Muscle layer of colon (tissue), 2 donors: ENCODE measurements around the gene THRSP.
"Not testable (repeated sequence)": the region's sequence is repeated elsewhere in the genome, so short reads cannot be mapped to it uniquely, and the experiment has no call there.

Experiments
- H3K27ac ChIP-seq: one replicate; pipeline ENCODE4 v1.7.0; 2013; ENCODE audit warnings: low read depth, mild to moderate bottlenecking, low read length, moderate library complexity
- H3K27me3 ChIP-seq, 2 donors: one replicate each; pipeline ENCODE4 v1.7.0; 2013; ENCODE audit warnings: low read length in 2 of 2, mild to moderate bottlenecking in 2 of 2; ENCODE audit not compliant: insufficient read depth in 2 of 2, control insufficient read depth in 1 of 2
- H3K36me3 ChIP-seq: one replicate; pipeline ENCODE4 v1.7.0; 2013; ENCODE audit warnings: mild to moderate bottlenecking, low read length; ENCODE audit not compliant: insufficient read depth
- H3K4me1 ChIP-seq: one replicate; pipeline ENCODE4 v1.7.0; 2013; ENCODE audit warnings: mild to moderate bottlenecking, low read length; ENCODE audit not compliant: insufficient read depth
- H3K4me3 ChIP-seq, 2 donors: one replicate each; pipeline ENCODE4 v1.7.0; 2013; ENCODE audit warnings: low read length in 2 of 2, low read depth in 1 of 2, mild to moderate bottlenecking in 1 of 2, moderate library complexity in 1 of 2
- H3K9ac ChIP-seq: one replicate; pipeline ENCODE4 v1.7.0; 2013; ENCODE audit warnings: low read length
- H3K9me3 ChIP-seq: one replicate; pipeline ENCODE4 v1.7.0; 2013; ENCODE audit warnings: mild to moderate bottlenecking, low read length
- donor health status: abdominal sarcoma.
- donor health status: Adenocarcinoma of cecum.

Gene THRSP

DNA sequence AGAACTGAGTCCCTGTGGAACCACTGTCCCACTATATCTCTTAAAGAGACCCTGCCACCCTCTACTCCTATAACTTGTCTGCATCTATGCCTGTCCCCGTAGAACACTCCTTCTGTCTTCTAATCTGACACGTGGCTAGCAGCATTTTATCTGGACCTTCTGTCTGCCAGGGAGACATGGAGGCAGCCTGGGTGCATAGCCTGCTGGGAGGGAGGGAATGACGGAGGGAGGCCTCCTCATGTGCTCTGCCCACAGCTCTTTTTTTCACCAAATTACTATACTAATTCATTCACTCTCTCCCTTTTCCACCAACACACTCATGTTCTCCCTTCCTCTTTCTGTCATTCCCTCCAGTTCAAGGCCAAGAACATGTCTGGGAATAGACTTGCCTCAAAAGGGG is 7.6 kb upstream of the THRSP start:
- Histone ChIP-seq H3K36me3 (no peaks in the 10 kb centered on the region), H3K9me3 (no peaks in the 10 kb centered on the region), H3K4me1 (peaks cover 2% of the 10 kb centered on the region), H3K4me3 (no peak overlapping the region), H3K9ac (no peak overlapping the region), H3K27ac (no peak overlapping the region), H3K27me3 (no peaks in the 10 kb centered on the region)

GRCh38 chr11:78057462-78058055 is 6.1 kb upstream of the THRSP start:
- Histone ChIP-seq H3K4me3 (no peak overlapping the region), H3K9me3 (no peaks in the 10 kb centered on the region), H3K27me3 (no peaks in the 10 kb centered on the region), H3K9ac (no peak overlapping the region), H3K4me1 (peaks cover 9% of the 10 kb centered on the region), H3K27ac (no peak overlapping the region), H3K36me3 (no peaks in the 10 kb centered on the region)

GRCh38 chr11:78059749-78060328 is 3.8 kb upstream of the THRSP start:
- H3K27me3 ChIP-seq, H3K27ac ChIP-seq, H3K9ac ChIP-seq, H3K4me1 ChIP-seq, H3K4me3 ChIP-seq, H3K36me3 ChIP-seq, H3K9me3 ChIP-seq: not testable (repeated sequence)

DNA sequence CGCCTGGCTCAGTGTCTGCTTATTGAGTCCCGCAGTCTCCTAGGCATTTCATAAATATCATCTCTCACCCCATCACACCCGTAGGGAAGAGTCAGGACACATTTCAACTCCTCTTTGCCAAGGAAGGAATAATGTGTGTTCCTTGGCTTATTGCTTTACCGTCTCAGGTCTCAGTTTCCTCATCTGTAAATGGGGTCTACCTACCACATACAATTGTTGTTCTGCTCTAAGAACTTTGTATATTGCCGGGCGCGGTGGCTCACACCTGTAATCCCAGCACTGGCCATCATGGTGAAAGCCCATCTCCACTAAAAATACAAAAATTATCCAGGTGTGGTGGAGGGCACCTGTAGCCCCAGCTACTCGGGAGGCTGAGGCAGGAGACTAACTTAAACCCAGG is 3.1 kb upstream of the THRSP start:
- Histone ChIP-seq H3K27ac (no peak overlapping the region), H3K4me1 (peaks cover 9% of the 10 kb centered on the region), H3K4me3 (no peak overlapping the region), H3K27me3 (no peaks in the 10 kb centered on the region), H3K9ac (no peak overlapping the region), H3K36me3 (no peaks in the 10 kb centered on the region), H3K9me3 (no peaks in the 10 kb centered on the region)

DNA sequence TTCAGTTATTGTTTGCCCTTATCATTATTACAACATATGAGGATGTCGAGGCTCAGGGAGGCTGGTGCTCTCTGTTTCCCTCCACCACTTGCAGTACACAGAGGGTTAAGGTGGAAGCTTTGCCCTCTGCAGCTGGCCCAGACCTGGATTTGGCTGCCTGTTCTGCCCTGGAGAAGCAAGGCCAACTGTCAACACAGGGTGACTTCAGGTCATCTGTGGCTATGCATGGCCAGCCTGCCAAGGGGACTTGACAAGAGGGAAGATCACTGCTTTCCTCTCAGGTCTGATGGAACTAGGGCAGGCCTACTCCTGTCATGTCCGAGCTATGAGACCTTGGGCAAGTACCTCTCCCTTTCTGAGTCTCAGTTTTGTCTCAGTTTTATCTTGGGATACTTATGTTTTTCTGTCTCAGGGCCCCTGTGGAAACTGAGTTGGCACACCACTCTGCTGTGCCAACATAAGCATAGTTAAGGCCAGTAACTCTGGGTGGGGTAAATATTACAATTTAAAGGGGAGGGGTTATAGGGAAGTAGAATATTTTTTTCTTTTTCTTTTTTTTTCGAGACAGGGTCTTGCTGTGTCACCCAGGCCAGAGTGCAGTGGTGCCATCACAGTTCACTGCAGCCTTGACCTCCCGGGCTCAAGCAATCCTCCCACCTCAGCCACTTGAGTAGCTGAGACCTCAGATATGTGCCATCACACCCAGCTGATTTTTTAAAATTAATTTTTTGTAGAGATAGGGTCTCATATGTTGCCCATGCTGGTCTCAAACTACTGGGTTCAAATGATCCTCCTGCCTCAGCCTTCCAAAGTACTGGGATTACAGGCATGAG is 2.4 kb upstream of the THRSP start:
- Histone ChIP-seq H3K36me3 (no peaks in the 10 kb centered on the region), H3K27me3 (no peaks in the 10 kb centered on the region), H3K4me3 (no peak overlapping the region), H3K9ac (no peak overlapping the region), H3K9me3 (no peaks in the 10 kb centered on the region), H3K4me1 (peaks cover 9% of the 10 kb centered on the region), H3K27ac (no peak overlapping the region)

GRCh38 chr11:78061921-78062311 is 1.7 kb upstream of the THRSP start:
- H3K4me1 ChIP-seq = peaks cover 9% of the 10 kb centered on the region
- no peak overlapping the region for H3K4me3 ChIP-seq
- no peaks in the 10 kb centered on the region for H3K27me3 ChIP-seq
- no peaks in the 10 kb centered on the region for H3K36me3 ChIP-seq
- H3K9ac ChIP-seq = no peak overlapping the region
- no peak overlapping the region for H3K27ac ChIP-seq
- no peaks in the 10 kb centered on the region for H3K9me3 ChIP-seq

- H3K9me3 ChIP-seq = no peaks in the 10 kb centered on the region
- H3K27ac ChIP-seq = no peak overlapping the region
- H3K27me3 ChIP-seq = no peaks in the 10 kb centered on the region
- H3K4me1 ChIP-seq = peaks cover 9% of the 10 kb centered on the region
- no peak overlapping the region for H3K9ac ChIP-seq
- peaks cover 4% of the 10 kb centered on the region for H3K36me3 ChIP-seq
- no peak overlapping the region for H3K4me3 ChIP-seq
Measured at GRCh38 chr11:78062671-78063070, 990 bp upstream of the THRSP start.

- no peaks in the 10 kb centered on the region for H3K9me3 ChIP-seq
- no peak overlapping the region for H3K9ac ChIP-seq
- H3K36me3 ChIP-seq = peaks cover 13% of the 10 kb centered on the region
- no peak overlapping the region for H3K27ac ChIP-seq
- H3K27me3 ChIP-seq = no peaks in the 10 kb centered on the region
- H3K4me1 ChIP-seq = peaks cover 13% of the 10 kb centered on the region
- no peak overlapping the region for H3K4me3 ChIP-seq
Measured at GRCh38 chr11:78065203-78065602, 1.5 kb downstream of the THRSP start.

- Histone ChIP-seq H3K4me3 (no peak overlapping the region), H3K27ac (no peak overlapping the region), H3K36me3 (peaks cover 15% of the 10 kb centered on the region), H3K9ac (no peak overlapping the region), H3K27me3 (no peaks in the 10 kb centered on the region), H3K4me1 (peaks cover 7% of the 10 kb centered on the region), H3K9me3 (no peaks in the 10 kb centered on the region)
Measured at GRCh38 chr11:78066471-78066870, 2.8 kb downstream of the THRSP start.

- H3K27ac ChIP-seq = no peak overlapping the region
- H3K27me3 ChIP-seq = no peaks in the 10 kb centered on the region
- H3K36me3 ChIP-seq = peaks cover 23% of the 10 kb centered on the region
- no peak overlapping the region for H3K9ac ChIP-seq
- no peaks in the 10 kb centered on the region for H3K9me3 ChIP-seq
- H3K4me3 ChIP-seq = no peak overlapping the region
- H3K4me1 ChIP-seq = peaks cover 3% of the 10 kb centered on the region
Measured at GRCh38 chr11:78067704-78068103, 4.0 kb downstream of the THRSP start.

GRCh38 chr11:78069465-78069864 is 5.8 kb downstream of the THRSP start:
- peaks cover 26% of the 10 kb centered on the region for H3K36me3 ChIP-seq
- no peaks in the 10 kb centered on the region for H3K27me3 ChIP-seq
- no peak overlapping the region for H3K27ac ChIP-seq
- no peaks in the 10 kb centered on the region for H3K9me3 ChIP-seq
- H3K9ac ChIP-seq = no peak overlapping the region
- H3K4me1 ChIP-seq = peaks cover 3% of the 10 kb centered on the region
- no peak overlapping the region for H3K4me3 ChIP-seq
